GM12874 (cell line): Measurements from ENCODE around the gene POLR3E.

ENCODE experiments used
- CTCF ChIP-seq: IDR thresholded peaks from 2 replicates; pipeline ENCODE4 v1.5.1; 2011; ENCODE audit warnings: low read depth, mild to moderate bottlenecking, control low read depth, low read length, moderate library complexity; ENCODE audit not compliant: insufficient read depth

Gene POLR3E

DNA sequence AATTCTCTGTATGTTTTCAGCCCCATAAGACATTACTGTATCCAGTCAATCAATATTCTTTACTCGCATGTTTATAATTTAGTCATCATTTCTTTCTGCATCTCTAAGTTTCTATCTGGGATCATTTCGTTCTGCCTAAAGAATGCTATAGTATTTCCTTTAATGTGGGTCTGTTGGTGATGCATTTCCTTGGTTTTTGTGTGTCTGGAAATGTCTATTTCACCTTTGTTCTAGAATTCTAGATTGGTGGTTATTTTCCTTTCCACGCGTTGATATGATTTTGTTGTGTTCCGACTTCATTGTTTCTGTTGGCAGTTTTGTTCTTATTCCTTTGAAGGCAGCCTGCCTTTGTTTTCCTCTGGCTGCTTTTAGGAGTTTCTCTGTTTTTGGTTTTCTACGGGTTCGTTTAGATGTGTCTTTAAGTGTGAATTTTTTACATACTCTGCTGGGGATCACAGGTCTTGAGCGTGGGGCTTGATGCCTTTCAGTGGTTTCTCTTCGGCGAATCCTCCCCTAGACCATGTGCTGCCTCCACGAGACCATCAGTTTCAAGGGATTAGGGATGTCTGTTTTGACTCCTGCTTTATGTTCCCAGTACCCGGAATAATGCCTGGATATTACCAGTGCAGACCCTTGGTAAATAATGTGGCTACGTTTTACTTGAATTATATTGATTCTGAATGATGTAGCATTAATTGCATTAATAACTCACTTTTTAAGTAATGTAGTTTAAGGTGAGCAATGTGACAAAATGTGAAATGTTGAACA, 23.5 kb downstream of the POLR3E start:
- no peak for TF ChIP-seq CTCF

- TF ChIP-seq CTCF, result peak; percentile 78
Observed at GRCh38 chr16:22321340-22322001, 24.3 kb downstream of the POLR3E start.

DNA sequence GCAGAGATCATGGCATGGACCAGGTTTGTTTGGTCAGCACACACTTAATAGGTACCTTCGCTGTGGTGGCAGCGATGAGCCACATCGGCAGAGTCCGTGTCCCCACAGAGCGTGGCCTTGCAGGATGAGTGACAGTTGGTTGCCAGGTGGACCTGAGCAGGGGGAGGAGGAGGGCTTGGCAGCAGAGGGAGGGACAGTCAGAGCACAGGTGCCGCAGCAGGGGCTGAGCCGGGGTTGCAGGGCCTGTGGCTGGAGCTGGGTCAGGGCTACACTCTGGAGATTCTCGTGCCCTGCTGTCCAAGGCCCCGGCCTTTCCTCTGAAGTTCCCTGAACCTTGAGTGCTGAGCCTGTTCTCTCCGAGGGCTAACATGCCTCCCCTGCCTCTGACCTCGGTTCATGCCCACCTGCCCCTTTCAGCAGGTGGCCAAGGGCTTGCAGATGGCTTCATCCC, 24.8 kb downstream of the POLR3E start:
- TF ChIP-seq CTCF, result no peak

GRCh38 chr16:22322741-22323140, 25.5 kb downstream of the POLR3E start:
- TF ChIP-seq CTCF, result no peak

GRCh38 chr16:22323173-22323958, 26.2 kb downstream of the POLR3E start:
- no peak for TF ChIP-seq CTCF

GRCh38 chr16:22323959-22324786, 27.0 kb downstream of the POLR3E start:
- no peak for TF ChIP-seq CTCF
